IMR-90 (cell line): ENCODE measurements around the gene MDFI. TPM values are rescaled to one million over a fixed set of nuclear protein-coding genes. Genes with fewer than 3 reads are reported as not detected.

Experiments used
- ATAC-seq: fragments of 200-7000 bp; cut with Tn5 transposase; 2 replicates; pipeline ENCODE4 v1.9.1; 2020; ENCODE audit warnings: low read depth, mild to moderate bottlenecking, moderate library complexity
- BruUV-seq: library from RNA; stranded (reverse); fragments of 400-500 nt; replicated peaks from 2 replicates; lab custom pipeline; 2021; lab: Mats Ljungman, UMichigan
- CTCF ChIA-PET: fragments of 300-600 bp; formaldehyde crosslinking; extraction: SDS; loops from one replicate; lab custom pipeline; 2021; ENCODE audit warnings: antibody characterized with exemption; lab: Yijun Ruan, JAX
- POLR2A ChIA-PET: fragments of 300-600 bp; sonication (Branson Sonifier 250); formaldehyde crosslinking; loops from one replicate; lab custom pipeline; 2022; ENCODE audit warnings: antibody characterized with exemption; ENCODE audit not compliant: unreplicated experiment; lab: Charles Lee
- DNase-seq: peaks from one replicate; pipeline ENCODE4 v3.0.0; 2013
- H2AFZ ChIP-seq: replicated peaks from 2 replicates; pipeline ENCODE3; 2013; ENCODE audit warnings: low read length, mild to moderate bottlenecking; ENCODE audit not compliant: poor library complexity
- H2AK5ac ChIP-seq: 2 replicates; pipeline ENCODE4 v1.6.1; 2013; ENCODE audit warnings: low read depth, low read length, inconsistent platforms
- H2AK9ac ChIP-seq: replicated peaks from 2 replicates; pipeline ENCODE3; 2013; ENCODE audit warnings: mild to moderate bottlenecking, low read depth, low read length, moderate library complexity; ENCODE audit not compliant: poor library complexity
- H2BK120ac ChIP-seq: 2 replicates; pipeline ENCODE4 v1.6.1; 2013; ENCODE audit warnings: low read depth, low read length, inconsistent platforms
- H2BK15ac ChIP-seq: 3 replicates; pipeline ENCODE4 v1.6.1; 2013; ENCODE audit warnings: low read depth, low read length, inconsistent platforms
- H2BK20ac ChIP-seq: 2 replicates; pipeline ENCODE4 v1.6.1; 2013; ENCODE audit warnings: low read depth, mild to moderate bottlenecking, inconsistent platforms, low read length, moderate library complexity
- H2BK5ac ChIP-seq: 2 replicates; pipeline ENCODE4 v1.6.1; 2013; ENCODE audit warnings: mild to moderate bottlenecking, low read depth, low read length, inconsistent platforms; ENCODE audit not compliant: poor library complexity, severe bottlenecking
- H3K14ac ChIP-seq: replicated peaks from 2 replicates; pipeline ENCODE4 v1.6.1; 2013; ENCODE audit warnings: low read depth, low read length, inconsistent platforms
- H3K18ac ChIP-seq: 2 replicates; pipeline ENCODE4 v1.6.1; 2013; ENCODE audit warnings: low read depth, low read length, control low read depth
- H3K23ac ChIP-seq: 2 replicates; pipeline ENCODE4 v1.6.1; 2013; ENCODE audit warnings: low read depth, low read length, inconsistent platforms
- H3K27ac ChIP-seq: 2 replicates; pipeline ENCODE4 v1.5.1; 2013; ENCODE audit warnings: mild to moderate bottlenecking, control low read depth, low read length; ENCODE audit not compliant: insufficient read depth
- H3K27me3 ChIP-seq: 2 replicates; pipeline ENCODE4 v1.6.1; 2013; ENCODE audit warnings: low read length; ENCODE audit not compliant: control insufficient read depth, insufficient read depth
- H3K36me3 ChIP-seq: 2 replicates; pipeline ENCODE4 v1.6.1; 2013; ENCODE audit warnings: low read length, mixed read lengths; ENCODE audit not compliant: control insufficient read depth, insufficient read depth
- H3K4ac ChIP-seq: 2 replicates; pipeline ENCODE4 v1.6.1; 2013; ENCODE audit warnings: low read depth, low read length, inconsistent platforms
- H3K4me1 ChIP-seq: 2 replicates; pipeline ENCODE4 v1.6.1; 2013; ENCODE audit warnings: low read length, mixed read lengths; ENCODE audit not compliant: control insufficient read depth, insufficient read depth
- H3K4me2 ChIP-seq: 2 replicates; pipeline ENCODE4 v1.6.1; 2013; ENCODE audit warnings: low read depth, mild to moderate bottlenecking, control low read depth, low read length, moderate library complexity
- H3K4me3 ChIP-seq: 2 replicates; pipeline ENCODE4 v1.5.1; 2013; ENCODE audit warnings: low read depth, mild to moderate bottlenecking, control low read depth, low read length, moderate library complexity; ENCODE audit not compliant: insufficient read depth
- H3K56ac ChIP-seq: 2 replicates; pipeline ENCODE4 v1.6.1; 2013; ENCODE audit warnings: low read length, inconsistent platforms; ENCODE audit not compliant: insufficient read depth; ENCODE audit errors: extremely low read depth
- H3K79me1 ChIP-seq, 2 experiments: 2 replicates each; pipeline ENCODE4 v1.6.1; 2013; ENCODE audit warnings: low read length in 2 of 2, inconsistent platforms in 1 of 2, low read depth in 1 of 2
- H3K9ac ChIP-seq: 2 replicates; pipeline ENCODE4 v1.6.1; 2013; ENCODE audit warnings: low read depth, low read length, control low read depth
- H3K9me1 ChIP-seq: 2 replicates; pipeline ENCODE4 v1.6.1; 2013; ENCODE audit warnings: low read length, inconsistent platforms; ENCODE audit not compliant: insufficient read depth
- H3K9me3 ChIP-seq: 2 replicates; pipeline ENCODE4 v1.6.1; 2013; ENCODE audit warnings: low read length; ENCODE audit not compliant: control insufficient read depth, insufficient read depth
- H4K20me1 ChIP-seq: 2 replicates; pipeline ENCODE4 v1.6.1; 2013; ENCODE audit warnings: low read length, inconsistent platforms; ENCODE audit not compliant: insufficient read depth
- H4K5ac ChIP-seq: 2 replicates; pipeline ENCODE4 v1.6.1; 2013; ENCODE audit warnings: mild to moderate bottlenecking, low read depth, low read length, control low read depth
- H4K8ac ChIP-seq, 2 experiments: 2 replicates each; pipeline ENCODE4 v1.6.1; 2013; ENCODE audit warnings: low read depth in 2 of 2, low read length in 2 of 2, control low read depth in 1 of 2, inconsistent platforms in 1 of 2
- H4K91ac ChIP-seq: 2 replicates; pipeline ENCODE4 v1.6.1; 2013; ENCODE audit warnings: low read depth, low read length, inconsistent platforms; ENCODE audit not compliant: insufficient read depth
- BHLHE40 ChIP-seq: fragments of 150-350 bp; IDR thresholded peaks from 2 replicates; pipeline ENCODE4 v1.6.1; 2016; ENCODE audit warnings: mild to moderate bottlenecking, low read depth, low read length
- CHD1 ChIP-seq: IDR thresholded peaks from 2 replicates; pipeline ENCODE4 v1.6.1; 2012; ENCODE audit warnings: low read depth, low read length, improper control_type of control experiment
- FOS ChIP-seq: fragments of 150-350 bp; IDR thresholded peaks from 2 replicates; pipeline ENCODE4 v1.6.1; 2016; ENCODE audit warnings: low read depth, low read length
- MXI1 ChIP-seq: IDR thresholded peaks from 2 replicates; pipeline ENCODE4 v1.6.1; 2012; ENCODE audit warnings: low read depth, mild to moderate bottlenecking, low read length, moderate library complexity, borderline replicate concordance
- WGBS, 2 experiments: methylation state at CpG; one replicate each; pipeline versions ENCODE4 v1.1.5 to v1.1.7; 2013; ENCODE audit warnings: missing lambda C conversion rate in 2 of 2; ENCODE audit not compliant: insufficient read length in 1 of 2; ENCODE audit errors: extremely low coverage in 2 of 2; 5-methylcytosine and 5-hydroxymethylcytosine counted together
- dilution Hi-C: fragments of 300-500 bp; cut with HindIII; formaldehyde crosslinking; loops from one replicate; pipeline ENCODE4 v1.14.3; 2018; ENCODE audit warnings: low sequenced_read_pairs; ENCODE audit not compliant: unreplicated experiment
- in situ Hi-C: fragments of 300-500 bp; cut with MboI; formaldehyde crosslinking; loops from 3 replicates; pipeline ENCODE4 v1.14.3; 2019; ENCODE audit warnings: low sequenced_read_pairs, inconsistent platforms, mixed read lengths
- intact Hi-C: fragments of 100-400 bp; cut with micrococcal nuclease; formaldehyde crosslinking; loops from 2 replicates; pipeline ENCODE4 v1.10.0; 2022
- polyA plus RNA-seq, 3 experiments: library from polyadenylated mRNA; depleted of rRNA; stranded (reverse); fragments of >200 nt; gene quantifications; 2 replicates each; pipeline ENCODE4 v1.2.3, GENCODE V29; 2012; ENCODE audit warnings: low replicate concordance in 1 of 3
- total RNA-seq: library from RNA; depleted of rRNA; stranded (reverse); fragments of >200 nt; gene quantifications from 2 replicates; pipeline ENCODE4 v1.2.3, GENCODE V29; 2012

Gene MDFI
- total and polyA plus RNA-seq, 2 of the 4 experiments (the other 2 are of a cell fraction), result 0.18 to 0.29 TPM

GRCh38 chr6:41664271-41664670 lies 26.0 kb downstream of the MDFI start:
- Histone ChIP-seq H3K9ac (no peak overlapping the region), H3K4me3 (no peak overlapping the region), H2BK20ac (no peak overlapping the region), H2BK5ac (no peak overlapping the region), H3K9me1 (no peaks in the 10 kb centered on the region), H3K14ac (no peak overlapping the region), H2AFZ (no peak overlapping the region), H3K23ac (no peak overlapping the region), H3K27me3 (peaks cover 35% of the 10 kb centered on the region), H3K18ac (no peak overlapping the region), H3K36me3 (no peaks in the 10 kb centered on the region), H2AK9ac (no peak overlapping the region), H2BK15ac (no peak overlapping the region), H2AK5ac (no peak overlapping the region), H3K9me3 (peaks cover 2% of the 10 kb centered on the region; the same call in 1 of the 2 replicates), H4K91ac (no peak overlapping the region), H3K79me1 (no peaks in the 10 kb centered on the region), H3K4me2 (no peak overlapping the region), H4K20me1 (no peaks in the 10 kb centered on the region), H4K5ac (no peak overlapping the region), H3K4me1 (no peaks in the 10 kb centered on the region), H2BK120ac (no peak overlapping the region), H3K56ac (no peak overlapping the region), H3K27ac (no peak overlapping the region), H4K8ac (no peak overlapping the region), H3K4ac (no peak overlapping the region)
- ChIA-PET CTCF (no interaction called here), POLR2A (no interaction called here)
- dilution Hi-C loops, result no loop called here
- intact Hi-C loops, result no loop called here
- BruUV-seq, result no TSS peak
- WGBS, 2 experiments, result no CpG with 5 or more reads among the region's 5 CpGs
- no peak for DNase-seq
- no peak for TF ChIP-seq MXI1
- no peak for TF ChIP-seq CHD1
- TF ChIP-seq BHLHE40, result no peak
- TF ChIP-seq FOS, result no peak
- ATAC-seq, result no peak
- in situ Hi-C loops, result no loop called here
